NT2/D1 (cell line): ENCODE results near the gene CD81.

ENCODE experiments used
- SUZ12 ChIP-seq: IDR thresholded peaks from 2 replicates; pipeline ENCODE4 v1.6.1; 2011; ENCODE audit not compliant: insufficient read length, insufficient read depth; ENCODE audit errors: extremely low read depth
- YY1 ChIP-seq: IDR thresholded peaks from 2 replicates; pipeline ENCODE4 v1.6.1; 2011; ENCODE audit not compliant: insufficient read length, insufficient read depth
- ZNF274 ChIP-seq: IDR thresholded peaks from 2 replicates; pipeline ENCODE4 v1.6.1; 2011; ENCODE audit warnings: mild to moderate bottlenecking, low read depth, low read length

DNA sequence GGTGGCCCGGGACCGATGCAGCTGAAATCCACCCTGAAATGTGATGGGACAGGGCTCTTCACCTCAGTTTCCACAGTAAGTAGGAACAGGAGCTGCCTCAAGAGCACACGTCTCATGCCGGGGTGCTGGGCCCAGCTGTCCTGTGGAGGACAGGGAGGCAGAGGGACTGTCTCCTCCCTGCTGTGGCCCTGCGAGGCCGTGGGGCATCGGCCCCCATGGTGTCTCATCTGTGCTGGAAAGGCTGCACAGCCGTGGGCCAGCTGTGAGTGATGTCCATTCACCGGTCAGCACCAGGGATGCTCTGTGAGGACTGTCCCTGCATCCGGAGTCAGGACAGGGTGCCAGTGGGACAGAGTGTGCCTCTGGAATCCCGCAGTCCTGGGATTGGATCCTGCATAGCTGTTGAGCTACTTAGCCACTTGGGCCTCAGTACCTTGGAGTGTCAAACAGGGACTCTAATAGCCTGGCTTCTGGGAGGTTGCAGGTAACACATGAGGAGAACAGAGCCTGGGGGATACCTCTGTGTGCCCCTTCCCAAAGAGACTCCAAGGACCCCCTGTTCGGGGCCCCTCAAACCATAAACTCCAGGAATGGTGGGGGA is 50.7 kb downstream of the CD81 start:
- TF ChIP-seq ZNF274 (no peak), YY1 (no peak), SUZ12 (no peak)
